Karpas-422 (cell line): ENCODE results near the gene KCNH1. TPM values are rescaled to one million over a fixed set of nuclear protein-coding genes. Genes with fewer than 3 reads are reported as not detected.

ENCODE experiments used
- DNase-seq: peaks from one replicate; pipeline ENCODE4 v3.0.0-alpha.2; 2015
- H2AFZ ChIP-seq: fragments of 200-600 bp; sonication (generic); 2 replicates; pipeline ENCODE4 v1.6.1; 2014; ENCODE audit warnings: antibody characterized with exemption, low read length, mixed read lengths
- H3K27ac ChIP-seq: fragments of 200-600 bp; sonication (generic); 2 replicates; pipeline ENCODE4 v1.5.1; 2014; ENCODE audit warnings: mild to moderate bottlenecking, low read length, moderate library complexity
- H3K27me3 ChIP-seq: fragments of 200-600 bp; sonication (generic); 2 replicates; pipeline ENCODE4 v1.6.1; 2014; ENCODE audit warnings: low read length, mixed read lengths
- H3K36me3 ChIP-seq: fragments of 200-600 bp; sonication (generic); 2 replicates; pipeline ENCODE4 v1.6.1; 2014; ENCODE audit warnings: low read length, mixed read lengths; ENCODE audit not compliant: insufficient read depth
- H3K4me1 ChIP-seq: fragments of 200-600 bp; sonication (generic); 2 replicates; pipeline ENCODE4 v1.6.1; 2014; ENCODE audit warnings: mild to moderate bottlenecking, low read length, mixed read lengths
- H3K4me2 ChIP-seq: fragments of 200-600 bp; sonication (generic); 2 replicates; pipeline ENCODE4 v1.6.1; 2014; ENCODE audit warnings: low read length, low read depth, mild to moderate bottlenecking; ENCODE audit not compliant: poor library complexity, severe bottlenecking
- H3K4me3 ChIP-seq: fragments of 200-600 bp; sonication (generic); 2 replicates; pipeline ENCODE4 v1.5.1; 2014; ENCODE audit warnings: mild to moderate bottlenecking, antibody characterized with exemption, low read length, mixed read lengths
- H3K79me2 ChIP-seq: fragments of 200-600 bp; sonication (generic); 2 replicates; pipeline ENCODE4 v1.6.1; 2014; ENCODE audit warnings: mild to moderate bottlenecking, low read length, mixed read lengths
- H3K9ac ChIP-seq: fragments of 200-600 bp; sonication (generic); 2 replicates; pipeline ENCODE4 v1.6.0; 2014; ENCODE audit warnings: low read length
- H3K9me2 ChIP-seq: fragments of 200-600 bp; sonication (generic), shearing (Covaris generic); replicated peaks from 2 replicates; pipeline ENCODE4 v1.6.0; 2014; ENCODE audit warnings: mild to moderate bottlenecking, low read length, moderate library complexity; ENCODE audit not compliant: insufficient read depth
- H3K9me3 ChIP-seq: fragments of 300-700, 200-600 bp; sonication (generic); 2 replicates; pipeline ENCODE4 v1.6.1; 2014; ENCODE audit warnings: low read length, mixed read lengths
- H4K20me1 ChIP-seq: fragments of 200-600 bp; sonication (generic); 2 replicates; pipeline ENCODE4 v1.6.1; 2014; ENCODE audit warnings: mild to moderate bottlenecking, antibody characterized with exemption, low read length, low read depth; ENCODE audit not compliant: insufficient read depth
- total RNA-seq: library from RNA; depleted of rRNA; stranded (reverse); fragments of >200 nt; shearing (Covaris generic); gene quantifications from 2 replicates; pipeline ENCODE4 v1.2.3, GENCODE V29; 2014; ENCODE audit warnings: low replicate concordance

Gene KCNH1
- total RNA-seq, 1 experiment from 2014 or later = not detected

DNA sequence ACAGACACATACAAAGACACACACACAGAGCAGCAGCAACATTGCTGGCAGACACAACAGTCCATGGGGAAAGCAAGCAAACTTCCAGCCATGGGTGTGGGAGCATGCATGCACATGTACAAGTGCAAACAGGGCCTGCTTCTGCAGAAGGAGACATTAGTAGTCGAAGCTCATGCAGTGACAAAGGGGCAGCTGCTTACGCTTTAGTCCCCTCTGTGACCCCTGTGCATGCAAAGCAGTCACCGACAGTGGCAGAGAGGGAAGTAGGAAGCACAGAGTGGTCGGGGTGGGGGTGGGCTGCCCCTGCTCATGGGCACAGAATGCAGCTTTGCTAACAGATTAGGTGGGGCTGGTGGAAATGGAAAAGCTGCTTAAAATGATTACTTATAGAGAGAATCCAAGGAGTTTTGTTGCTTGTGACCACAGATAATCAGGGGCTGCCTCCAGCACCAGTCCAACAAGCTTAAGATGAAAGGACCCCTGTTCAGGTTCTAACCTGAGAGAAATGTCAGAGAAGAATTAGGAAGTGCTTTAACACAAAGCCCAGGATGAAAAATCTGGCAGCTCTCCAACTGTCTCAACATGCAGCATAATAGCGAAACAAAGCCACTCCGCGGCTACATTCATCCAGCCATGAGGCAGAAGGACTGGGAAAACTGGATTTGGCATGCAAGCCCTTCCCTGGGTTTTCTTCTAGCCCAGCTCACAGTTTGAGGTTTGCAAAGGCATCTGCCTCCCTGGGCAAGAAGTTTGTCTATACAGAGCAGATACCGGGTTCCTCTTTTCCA, 378.9 kb downstream of the KCNH1 start:
- Histone ChIP-seq H3K4me2 (no peak overlapping the region), H3K27me3 (no peaks in the 10 kb centered on the region), H3K9me2 (no peaks in the 10 kb centered on the region), H3K36me3 (no peaks in the 10 kb centered on the region), H2AFZ (no peak overlapping the region), H3K79me2 (no peaks in the 10 kb centered on the region), H3K4me3 (no peak overlapping the region), H3K4me1 (no peaks in the 10 kb centered on the region; the same call in 1 of the 2 replicates), H3K9ac (no peak overlapping the region), H4K20me1 (no peaks in the 10 kb centered on the region), H3K27ac (no peak overlapping the region), H3K9me3 (no peaks in the 10 kb centered on the region)
- no peak for DNase-seq

- no peak overlapping the region for H3K4me2 ChIP-seq
- H3K27me3 ChIP-seq = no peaks in the 10 kb centered on the region
- H2AFZ ChIP-seq = no peak overlapping the region
- H3K9me2 ChIP-seq = no peaks in the 10 kb centered on the region
- no peak for DNase-seq
- no peaks in the 10 kb centered on the region; the same call in 1 of the 2 replicates for H3K4me1 ChIP-seq
- H3K79me2 ChIP-seq = no peaks in the 10 kb centered on the region
- H3K36me3 ChIP-seq = no peaks in the 10 kb centered on the region
- no peak overlapping the region for H3K9ac ChIP-seq
- H4K20me1 ChIP-seq = no peaks in the 10 kb centered on the region
- no peaks in the 10 kb centered on the region for H3K9me3 ChIP-seq
- H3K27ac ChIP-seq = no peak overlapping the region
- H3K4me3 ChIP-seq = no peak overlapping the region
These were observed 382.0 kb downstream of the KCNH1 start for GRCh38 chr1:210751911-210752310.

- no peaks in the 10 kb centered on the region for H3K36me3 ChIP-seq
- no peaks in the 10 kb centered on the region for H3K9me2 ChIP-seq
- H3K27me3 ChIP-seq = no peaks in the 10 kb centered on the region
- H3K4me1 ChIP-seq = no peaks in the 10 kb centered on the region; the same call in 1 of the 2 replicates
- H3K9me3 ChIP-seq = no peaks in the 10 kb centered on the region
- no peak overlapping the region for H2AFZ ChIP-seq
- no peak overlapping the region for H3K4me2 ChIP-seq
- H3K4me3 ChIP-seq = no peak overlapping the region
- H3K79me2 ChIP-seq = no peaks in the 10 kb centered on the region
- H3K9ac ChIP-seq = no peak overlapping the region
- no peaks in the 10 kb centered on the region for H4K20me1 ChIP-seq
- DNase-seq = no peak
- H3K27ac ChIP-seq = no peak overlapping the region
These were observed 383.5 kb downstream of the KCNH1 start for GRCh38 chr1:210750468-210750867.

DNA sequence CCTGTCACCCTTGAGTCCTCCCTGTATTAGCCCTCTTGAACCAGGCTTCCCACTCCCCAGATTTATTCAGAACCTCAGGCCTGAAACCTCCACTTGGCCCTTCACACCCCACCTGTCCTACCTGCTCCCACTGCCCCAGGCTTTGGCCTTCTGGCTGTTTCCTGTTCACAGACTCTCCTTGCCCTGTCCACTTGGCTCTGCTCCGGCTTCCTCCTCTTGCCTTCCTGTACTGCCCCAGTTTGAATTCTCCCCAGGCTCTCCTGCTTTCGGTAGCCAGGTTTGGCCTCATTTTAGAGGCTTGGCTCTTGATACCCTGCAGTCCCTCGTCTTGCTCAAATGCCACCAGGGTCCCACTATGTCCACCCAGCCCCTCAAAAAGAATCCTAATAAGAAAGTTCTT, 385.2 kb downstream of the KCNH1 start:
- Histone ChIP-seq H3K9ac (no peak overlapping the region), H3K9me2 (no peaks in the 10 kb centered on the region)

DNA sequence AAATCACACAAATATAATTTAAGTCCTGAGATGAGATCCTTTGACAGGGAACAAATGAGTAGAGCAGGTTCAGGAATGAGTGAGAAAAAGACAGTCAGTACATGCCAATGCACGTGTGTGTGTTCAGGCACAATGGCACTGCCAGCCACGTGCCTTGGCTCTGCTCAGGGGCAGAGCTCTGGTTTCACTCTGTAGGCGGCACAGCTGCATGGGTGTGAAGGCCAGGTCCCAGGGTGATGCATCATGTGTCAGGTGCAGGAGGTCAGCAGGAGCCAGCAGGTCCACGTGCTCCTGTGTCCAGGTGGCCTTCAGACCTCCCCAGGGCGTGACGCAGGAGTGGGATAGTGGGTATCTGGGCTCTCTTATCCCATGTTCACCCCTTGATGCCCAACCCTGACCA, 386.1 kb downstream of the KCNH1 start:
- no peak for DNase-seq
- H3K9ac ChIP-seq = no peak overlapping the region
- no peaks in the 10 kb centered on the region for H3K9me2 ChIP-seq
- no peak overlapping the region for H3K4me3 ChIP-seq
- no peaks in the 10 kb centered on the region for H4K20me1 ChIP-seq
- no peak overlapping the region for H3K4me2 ChIP-seq
- no peaks in the 10 kb centered on the region for H3K9me3 ChIP-seq
- no peaks in the 10 kb centered on the region for H3K36me3 ChIP-seq
- no peak overlapping the region for H2AFZ ChIP-seq
- H3K4me1 ChIP-seq = no peaks in the 10 kb centered on the region
- no peak overlapping the region for H3K27ac ChIP-seq
- no peaks in the 10 kb centered on the region for H3K79me2 ChIP-seq
- no peaks in the 10 kb centered on the region for H3K27me3 ChIP-seq

More for the DNA sequence above, 385.2 kb downstream of the KCNH1 start:
- no peak overlapping the region for H3K4me2 ChIP-seq
- H3K9me3 ChIP-seq = no peaks in the 10 kb centered on the region
- H3K27me3 ChIP-seq = no peaks in the 10 kb centered on the region
- no peak overlapping the region for H2AFZ ChIP-seq
- H3K36me3 ChIP-seq = no peaks in the 10 kb centered on the region
- no peak for DNase-seq
- H3K79me2 ChIP-seq = no peaks in the 10 kb centered on the region
- H3K4me1 ChIP-seq = no peaks in the 10 kb centered on the region
- no peaks in the 10 kb centered on the region for H4K20me1 ChIP-seq
- H3K27ac ChIP-seq = no peak overlapping the region
- no peak overlapping the region for H3K4me3 ChIP-seq

DNA sequence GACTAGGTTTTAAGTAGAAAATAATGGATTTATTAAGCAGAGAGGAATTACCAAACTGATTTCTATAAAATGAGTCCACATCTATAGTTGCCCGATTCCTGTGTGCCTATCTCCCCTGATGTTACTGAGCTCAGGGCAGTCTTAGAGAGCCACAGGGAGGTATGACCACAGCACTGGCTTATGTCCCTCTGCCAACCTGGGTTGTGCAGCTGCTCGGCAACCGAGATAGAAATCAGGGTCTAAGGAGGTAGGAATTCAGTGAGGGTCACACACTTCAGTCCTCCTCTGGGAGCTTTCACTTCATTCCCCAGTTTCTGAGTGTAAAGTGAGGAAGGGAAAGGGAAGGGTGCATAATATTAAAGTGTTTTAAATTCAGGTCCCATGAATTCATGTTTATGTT, 386.8 kb downstream of the KCNH1 start:
- Histone ChIP-seq H3K9me3 (no peaks in the 10 kb centered on the region), H3K9ac (no peak overlapping the region), H3K79me2 (no peaks in the 10 kb centered on the region), H3K9me2 (no peaks in the 10 kb centered on the region), H2AFZ (no peak overlapping the region), H4K20me1 (no peaks in the 10 kb centered on the region), H3K4me1 (no peaks in the 10 kb centered on the region), H3K4me3 (no peak overlapping the region), H3K27ac (no peak overlapping the region), H3K4me2 (no peak overlapping the region), H3K36me3 (no peaks in the 10 kb centered on the region), H3K27me3 (no peaks in the 10 kb centered on the region)
- DNase-seq = no peak

GRCh38 chr1:210746024-210746731, 387.8 kb downstream of the KCNH1 start:
- Histone ChIP-seq H3K36me3 (no peaks in the 10 kb centered on the region), H4K20me1 (no peaks in the 10 kb centered on the region), H3K9me2 (no peaks in the 10 kb centered on the region), H2AFZ (no peak overlapping the region), H3K4me2 (no peak overlapping the region), H3K27me3 (no peaks in the 10 kb centered on the region), H3K9me3 (no peaks in the 10 kb centered on the region), H3K4me1 (no peaks in the 10 kb centered on the region), H3K27ac (no peak overlapping the region), H3K9ac (no peak overlapping the region), H3K4me3 (no peak overlapping the region), H3K79me2 (no peaks in the 10 kb centered on the region)
- DNase-seq = no peak

- Histone ChIP-seq H3K79me2 (no peaks in the 10 kb centered on the region), H3K4me3 (no peak overlapping the region), H3K9me2 (no peaks in the 10 kb centered on the region), H3K27me3 (no peaks in the 10 kb centered on the region), H3K9me3 (no peaks in the 10 kb centered on the region), H3K27ac (no peak overlapping the region), H3K4me1 (no peaks in the 10 kb centered on the region), H3K36me3 (no peaks in the 10 kb centered on the region), H3K4me2 (no peak overlapping the region), H3K9ac (no peak overlapping the region), H2AFZ (no peak overlapping the region), H4K20me1 (no peaks in the 10 kb centered on the region)
- no peak for DNase-seq
These were observed 390.9 kb downstream of the KCNH1 start for GRCh38 chr1:210743038-210743437.
